ENCODE results near the gene USP22. TPM values are rescaled to one million over a fixed set of nuclear protein-coding genes. Genes with fewer than 3 reads are reported as not detected.

The USP22 gene
- total RNA-seq, 3 donors from 2014 or later: 162 to 168 (median 168) TPM

GRCh38 chr17:20996724-20997615, 45.8 kb downstream of the USP22 start:
- no peak for TF ChIP-seq CTCF (IDR thresholded peaks at IDR 0.05)
- ATAC-seq (no peak), DNase-seq (no peak)
- Histone ChIP-seq H3K4me3 (no peak overlapping the region), H3K4me1 (ENCODE audit: low read depth) (peaks cover 3% of the 10 kb centered on the region), H3K9me3 (no peaks in the 10 kb centered on the region), H3K36me3 (ENCODE audit: low read depth) (peaks cover 4% of the 10 kb centered on the region)
- intact Hi-C loops (cut with DNase I, micrococcal nuclease): no loop called here

DNA sequence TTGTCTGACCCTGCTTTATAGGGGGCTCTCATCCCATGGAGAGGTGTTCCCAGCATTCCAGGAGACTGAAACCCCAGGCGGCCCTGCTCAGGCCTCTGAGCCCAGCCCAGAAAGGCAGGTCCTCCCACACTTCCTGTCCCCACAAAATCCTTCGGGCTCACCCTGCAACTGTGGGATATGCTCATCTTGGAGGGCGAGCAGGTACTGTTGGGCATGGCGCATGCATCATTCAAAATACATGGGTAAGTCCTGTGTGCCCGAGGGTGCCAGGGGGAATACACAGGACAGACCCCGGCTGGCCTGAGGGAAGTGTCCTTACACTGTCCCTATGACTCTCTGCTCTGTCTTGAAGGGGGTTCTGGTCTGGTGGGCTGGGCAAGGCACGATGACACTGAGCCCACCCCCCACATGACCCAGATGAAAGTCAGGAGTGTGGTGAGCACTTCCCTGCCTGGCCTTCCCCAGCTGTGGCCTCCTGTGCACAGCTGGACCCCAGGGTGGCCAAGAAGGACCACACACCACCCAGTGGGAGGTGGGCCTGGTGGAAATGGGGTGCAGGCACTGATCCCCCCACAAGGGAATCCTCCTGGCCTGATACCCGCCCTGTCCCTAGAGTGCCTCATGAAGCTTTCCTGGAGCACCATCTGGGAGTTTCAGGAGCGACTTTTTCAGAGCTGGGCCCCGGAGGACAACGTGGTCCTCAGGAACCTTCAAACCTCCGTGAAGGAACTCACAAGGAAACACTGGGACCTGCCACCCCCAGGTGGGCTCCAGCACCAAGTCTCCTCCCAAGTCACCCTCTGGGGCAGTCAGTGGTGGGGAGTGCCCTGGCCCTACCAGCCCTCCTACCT, 46.7 kb downstream of the USP22 start:
- no peak for TF ChIP-seq CTCF (IDR thresholded peaks at IDR 0.05)
- peaks cover 3% of the 10 kb centered on the region for H3K4me1 ChIP-seq (ENCODE audit: low read depth)
- ATAC-seq: no peak
- H3K4me3 ChIP-seq: no peak overlapping the region
- peak in 1 of 3 donors; percentile 7 for DNase-seq
- no peaks in the 10 kb centered on the region for H3K9me3 ChIP-seq
- intact Hi-C loops (cut with DNase I, micrococcal nuclease): no loop called here
- H3K36me3 ChIP-seq (ENCODE audit: low read depth): peaks cover 4% of the 10 kb centered on the region

DNA sequence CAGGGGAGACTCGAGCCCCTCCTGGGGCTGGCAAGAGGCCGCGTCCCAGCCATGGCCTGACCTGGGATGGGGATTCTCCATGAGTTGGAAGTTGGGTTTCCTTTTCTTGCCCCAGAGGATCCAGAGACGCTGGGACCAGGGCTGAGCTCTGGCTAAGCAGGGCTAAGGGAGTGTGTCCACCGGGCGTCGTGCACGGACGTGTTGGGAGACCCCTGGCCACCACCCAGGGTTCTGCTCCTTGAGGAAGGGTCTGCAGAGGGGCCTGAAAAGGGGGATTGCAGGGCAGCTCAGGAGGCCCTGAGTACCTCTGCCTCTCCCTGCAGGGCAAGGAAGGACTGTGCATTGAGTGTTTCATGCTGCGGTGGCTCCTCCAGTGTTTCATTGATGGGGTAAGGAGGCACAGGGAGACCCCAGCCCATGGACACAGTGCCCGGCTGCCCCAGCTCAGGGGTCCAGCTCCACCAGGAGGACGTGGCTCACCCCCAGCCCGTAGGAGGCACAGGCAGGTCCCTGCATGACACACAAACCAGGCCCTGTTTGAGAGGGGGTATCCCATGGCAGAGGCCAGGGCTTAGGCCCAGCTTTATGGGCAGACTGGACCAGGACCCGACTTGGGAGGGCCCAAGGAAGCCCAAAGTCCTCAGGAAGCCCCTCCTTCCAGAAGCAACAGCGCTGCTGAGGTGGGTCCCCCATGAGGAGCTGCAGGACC, 47.5 kb downstream of the USP22 start:
- peaks cover 1% of the 10 kb centered on the region for H3K36me3 ChIP-seq (ENCODE audit: low read depth)
- ATAC-seq (no peak), DNase-seq (peak in 1 of 3 donors; percentile 12)
- no peak for TF ChIP-seq CTCF (IDR thresholded peaks at IDR 0.05)
- H3K4me1 ChIP-seq (ENCODE audit: low read depth): peaks cover 3% of the 10 kb centered on the region
- no peak overlapping the region for H3K4me3 ChIP-seq
- H3K9me3 ChIP-seq: no peaks in the 10 kb centered on the region
- intact Hi-C loops (cut with DNase I, micrococcal nuclease): no loop called here

DNA sequence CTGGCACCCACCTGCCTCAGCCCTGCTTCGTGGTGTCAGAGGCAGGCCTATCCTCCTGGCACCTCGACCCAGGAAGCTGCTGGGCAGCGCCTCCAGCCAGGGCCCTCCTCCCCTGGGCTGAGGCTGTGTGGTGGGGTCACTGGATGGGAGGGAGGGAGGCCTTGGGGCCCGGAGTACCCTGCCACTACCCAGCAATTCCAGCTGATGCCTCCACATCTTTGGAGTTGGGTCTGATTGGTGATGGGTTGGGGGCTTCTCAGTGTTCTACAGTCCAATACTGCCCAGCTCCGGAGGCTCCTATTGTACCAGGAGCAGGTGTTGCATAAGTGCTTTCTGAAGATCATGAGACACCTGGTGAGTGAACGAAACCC, 48.0 kb downstream of the USP22 start:
- Histone ChIP-seq H3K36me3 (ENCODE audit: low read depth) (no peaks in the 10 kb centered on the region), H3K4me1 (ENCODE audit: low read depth) (peaks cover 3% of the 10 kb centered on the region), H3K4me3 (no peak overlapping the region), H3K9me3 (no peaks in the 10 kb centered on the region)
- intact Hi-C loops (cut with DNase I, micrococcal nuclease): no loop called here
- no peak for ATAC-seq
- no peak for TF ChIP-seq CTCF (IDR thresholded peaks at IDR 0.05)
- DNase-seq: peak in 1 of 3 donors; percentile 16
